GM21447 (cell line): ENCODE measurements around the gene TSC2.
"Not testable (repeated sequence)": the region's sequence is repeated elsewhere in the genome, so short reads cannot be mapped to it uniquely, and the experiment has no call there.

Experiments used
- ATAC-seq: cut with Tn5 transposase; IDR thresholded peaks from one replicate; pipeline ENCODE4 v1.9.1; 2021; ENCODE audit not compliant: unreplicated experiment

TSC2 gene

DNA sequence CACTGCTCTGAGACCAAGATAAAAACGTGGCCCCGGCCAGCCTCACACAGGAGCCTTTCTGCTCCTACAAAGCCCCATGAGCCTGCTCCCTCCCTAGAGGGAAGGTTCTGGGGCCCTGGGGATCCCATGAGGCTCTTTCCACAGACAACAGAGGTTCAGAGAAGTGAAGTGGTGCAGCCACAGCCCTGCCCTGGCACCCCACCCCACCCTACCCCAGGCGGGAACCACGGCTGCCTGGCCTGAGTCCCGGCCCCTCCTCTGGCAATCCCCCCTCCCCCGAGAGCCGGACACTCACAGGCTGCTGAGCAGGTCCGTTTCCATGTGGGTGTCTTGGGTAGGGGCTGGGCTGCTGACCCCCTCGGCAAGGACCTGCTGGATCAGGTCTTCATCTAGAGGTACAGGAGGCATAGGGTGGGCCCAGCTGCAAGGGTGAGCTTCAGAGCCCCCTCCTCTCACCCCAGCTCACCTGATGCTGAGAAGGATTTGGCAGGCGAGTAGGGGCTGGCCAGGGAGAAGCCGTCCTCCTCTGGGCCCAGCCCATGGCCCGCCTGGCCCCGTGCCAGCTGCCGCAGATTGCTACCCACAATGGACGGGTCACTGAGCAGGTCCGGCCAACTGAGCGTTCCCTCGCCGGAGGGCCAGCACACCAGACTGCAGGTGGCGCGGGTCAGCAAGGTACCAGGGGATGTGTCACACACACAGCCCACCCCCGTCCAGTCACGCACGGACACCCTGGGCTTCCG, 49.2 kb downstream of the TSC2 start:
- no peak for ATAC-seq

- ATAC-seq: not testable (repeated sequence)
These were observed 49.9 kb downstream of the TSC2 start for GRCh38 chr16:2097689-2098088.

DNA sequence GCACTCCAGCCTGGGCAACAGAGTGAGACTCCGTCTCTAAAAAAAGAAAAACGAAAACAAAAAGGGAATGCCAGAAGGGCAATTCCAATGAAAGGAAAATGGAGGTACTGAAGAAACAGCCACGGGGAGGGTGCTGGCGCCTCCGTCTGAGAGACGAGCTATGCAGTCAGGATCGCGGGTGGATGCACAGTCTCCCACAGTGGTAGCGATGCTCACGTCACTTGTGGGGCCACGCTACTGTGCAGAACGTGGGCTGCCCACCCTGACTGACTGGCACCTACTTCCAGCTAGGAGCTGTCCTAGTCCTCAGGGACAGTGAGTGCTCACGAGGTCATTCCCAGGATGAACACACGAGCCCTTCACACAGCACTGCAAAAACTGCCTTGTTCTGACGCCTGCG, 53.8 kb downstream of the TSC2 start:
- ATAC-seq: not testable (repeated sequence)

DNA sequence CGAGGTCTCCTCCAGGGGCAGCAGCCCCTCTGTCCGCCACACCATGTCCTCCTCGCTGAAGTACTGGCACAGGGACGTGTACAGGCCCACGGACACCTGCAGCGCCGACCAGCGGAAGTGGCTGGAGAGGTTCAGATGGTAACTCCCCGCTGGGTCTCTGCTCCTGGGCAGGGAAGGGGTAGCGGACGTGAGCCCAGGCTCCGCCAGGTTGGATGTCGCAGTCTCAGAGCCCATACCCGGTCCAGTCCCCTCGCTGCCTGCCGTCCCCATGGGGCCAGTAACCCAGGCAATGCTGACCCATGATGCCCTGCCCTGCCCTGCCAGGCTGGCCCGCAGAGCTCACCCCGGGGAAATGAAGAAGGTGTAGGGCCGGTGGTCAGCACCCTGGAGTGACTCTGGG, 54.7 kb downstream of the TSC2 start:
- no peak for ATAC-seq

GRCh38 chr16:2104464-2104863, 56.7 kb downstream of the TSC2 start:
- not testable (repeated sequence) for ATAC-seq

DNA sequence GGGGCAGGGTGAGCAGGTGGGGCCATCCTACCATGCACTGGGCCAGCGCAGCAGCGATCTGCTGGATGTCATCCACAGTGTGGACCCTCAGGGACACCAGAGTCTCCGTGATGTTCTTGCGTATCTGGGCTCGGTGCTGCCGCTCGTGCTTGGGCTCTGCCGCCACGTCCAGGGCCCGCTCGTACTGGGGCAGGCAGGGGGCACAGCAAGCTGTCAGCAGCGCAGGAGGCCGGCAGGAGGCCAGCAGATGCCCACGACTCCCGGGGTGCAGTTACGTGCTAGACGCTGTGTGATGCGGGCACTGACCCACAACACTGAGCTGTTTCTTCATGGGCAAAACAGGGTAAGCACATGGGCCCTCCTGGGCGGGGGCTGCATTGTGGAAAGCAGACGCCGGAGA, 57.5 kb downstream of the TSC2 start:
- ATAC-seq: not testable (repeated sequence)

DNA sequence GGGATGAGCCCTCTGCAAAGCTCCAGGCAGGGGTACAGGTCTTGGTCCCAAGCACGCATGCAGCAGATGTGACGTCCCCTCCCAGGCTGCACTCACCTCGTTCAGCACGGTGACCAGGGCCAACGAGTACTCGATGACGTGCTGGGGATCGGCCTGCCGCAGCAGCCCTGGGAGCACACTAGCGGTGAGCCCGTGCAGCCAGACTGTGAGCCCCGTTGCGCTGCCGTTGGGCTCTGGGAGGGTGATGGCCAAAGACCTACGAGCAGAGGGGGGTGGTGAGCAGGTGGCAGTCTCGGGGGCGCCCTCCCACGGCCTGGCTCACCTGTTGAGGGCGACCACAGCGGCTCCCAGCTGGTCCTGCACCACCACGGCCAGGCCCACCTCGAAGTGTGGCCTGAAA, 58.0 kb downstream of the TSC2 start:
- ATAC-seq: not testable (repeated sequence)

GRCh38 chr16:2106211-2106610, 58.4 kb downstream of the TSC2 start:
- not testable (repeated sequence) for ATAC-seq

DNA sequence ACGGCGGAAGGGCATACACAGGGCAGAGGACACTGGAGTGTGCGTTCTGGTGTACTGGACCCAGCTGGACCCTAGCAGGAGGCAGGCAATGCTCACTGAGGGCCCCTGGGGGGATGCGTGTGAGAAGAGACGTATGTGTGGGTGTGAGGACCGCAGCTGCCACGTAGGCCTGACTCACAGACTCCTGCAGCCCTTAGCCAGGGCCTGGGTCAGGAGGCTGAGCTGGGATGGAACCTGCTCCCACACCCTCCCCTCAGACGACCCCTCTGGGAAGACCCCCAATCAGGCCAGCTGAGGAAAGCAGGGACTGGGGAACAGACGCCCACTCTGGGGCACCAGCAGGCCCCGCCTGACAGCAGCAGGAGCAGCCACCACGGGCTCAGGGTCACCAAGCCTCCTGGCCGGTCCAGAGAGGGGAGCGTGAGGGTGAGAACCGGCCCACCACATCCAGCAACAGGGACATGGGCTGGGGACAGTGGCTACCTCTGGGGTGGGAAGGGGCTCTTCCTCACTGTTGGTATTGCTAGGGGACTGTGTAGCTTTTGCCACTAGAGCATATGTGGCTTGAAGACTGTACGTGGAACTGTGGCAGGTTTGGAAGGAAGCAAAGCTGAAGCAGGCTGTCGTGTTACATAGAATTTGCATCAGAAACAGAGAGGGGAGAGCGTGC, 59.5 kb downstream of the TSC2 start:
- ATAC-seq: not testable (repeated sequence)

DNA sequence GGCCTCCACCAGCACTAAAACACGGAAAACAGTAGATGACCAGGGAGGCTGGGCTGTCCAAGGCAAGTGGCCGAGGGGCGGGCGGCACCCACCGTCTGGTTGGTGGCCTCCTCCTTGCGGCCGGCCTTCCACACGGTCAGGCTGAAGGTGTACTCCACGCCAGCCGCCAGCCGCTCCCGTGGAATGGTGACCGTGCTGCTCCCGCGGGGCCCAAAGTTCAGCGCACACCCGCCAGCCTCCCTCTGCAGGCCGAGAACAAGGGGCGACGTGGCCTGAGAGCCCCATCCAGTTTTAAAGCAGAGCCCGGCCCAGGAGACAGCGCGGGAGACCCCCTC, 60.0 kb downstream of the TSC2 start:
- not testable (repeated sequence) for ATAC-seq

DNA sequence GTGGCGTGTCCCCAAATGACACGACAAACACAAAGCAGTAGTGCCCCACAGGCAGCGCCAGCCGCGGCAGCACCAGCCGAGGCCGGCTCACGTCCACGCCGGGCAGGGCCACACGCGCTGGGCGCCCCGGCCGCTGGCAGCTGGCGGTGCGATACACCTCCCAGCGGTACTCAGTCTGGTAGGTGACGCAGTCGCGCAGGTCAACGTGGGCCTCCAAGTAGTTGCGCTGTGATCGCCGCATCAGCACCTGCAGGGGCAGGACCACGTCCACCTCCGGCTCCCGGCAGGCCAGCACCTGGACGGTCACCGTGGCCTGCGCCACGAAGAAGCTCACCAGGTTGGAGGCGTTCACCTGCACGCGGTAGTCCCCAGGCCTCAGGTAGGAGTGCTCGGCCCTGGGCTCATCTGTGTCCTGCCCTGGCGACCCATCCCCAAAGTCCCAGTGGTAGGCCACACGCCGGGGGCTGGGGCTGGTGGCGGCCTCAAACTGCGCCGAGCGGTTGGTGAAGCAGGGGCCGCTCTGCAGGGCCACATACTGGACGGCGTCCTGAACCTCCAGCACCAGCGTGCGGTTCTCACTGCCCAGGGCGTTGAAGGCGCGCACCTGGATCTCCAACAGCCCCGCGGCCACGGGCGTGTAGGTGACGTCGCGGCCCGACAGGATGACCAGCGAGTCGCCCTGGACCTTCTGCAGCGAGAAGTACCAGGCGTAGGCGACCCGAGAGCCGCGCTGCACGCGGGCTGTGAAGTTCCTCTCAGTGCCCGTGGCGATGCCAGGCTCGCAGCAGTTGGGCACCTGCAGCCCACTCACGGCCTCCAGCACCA, 60.9 kb downstream of the TSC2 start:
- not testable (repeated sequence) for ATAC-seq

DNA sequence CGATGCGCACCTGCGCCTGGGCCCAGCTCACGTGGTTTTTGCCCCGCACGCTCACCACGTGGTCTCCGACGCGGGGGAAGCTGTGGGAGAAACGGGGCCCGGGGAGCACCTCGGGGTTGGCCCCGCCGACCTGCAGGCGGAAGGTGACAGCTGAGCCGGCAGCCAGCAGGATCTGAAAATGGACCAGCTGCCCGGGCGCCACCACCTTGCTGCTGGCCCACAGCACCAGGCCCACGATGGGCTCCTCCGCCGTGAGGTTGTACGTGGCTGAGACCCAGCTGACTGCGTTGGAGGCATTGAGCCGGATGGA, 61.4 kb downstream of the TSC2 start:
- not testable (repeated sequence) for ATAC-seq

DNA sequence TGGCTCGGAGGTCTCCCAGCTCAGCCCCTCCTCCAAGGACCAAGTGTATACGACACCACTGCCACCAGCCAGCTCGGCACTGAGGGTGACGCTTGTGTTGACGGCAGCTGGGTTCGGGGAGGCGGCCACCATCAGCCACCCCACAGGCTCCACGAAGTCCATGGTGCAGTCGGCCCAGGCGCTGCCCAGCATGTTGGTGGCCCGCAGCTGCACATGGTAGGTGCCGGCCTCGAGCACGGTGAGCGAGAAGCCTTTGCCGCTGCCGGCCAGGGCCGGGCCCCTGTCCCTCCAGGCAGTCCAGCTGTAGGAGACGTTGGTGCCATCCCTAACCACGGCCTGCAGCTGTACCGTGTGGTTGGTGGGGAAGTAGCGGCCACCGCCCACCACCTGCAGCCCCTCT, 62.1 kb downstream of the TSC2 start:
- not testable (repeated sequence) for ATAC-seq

- not testable (repeated sequence) for ATAC-seq
These were observed 62.7 kb downstream of the TSC2 start for GRCh38 chr16:2110332-2111008.

DNA sequence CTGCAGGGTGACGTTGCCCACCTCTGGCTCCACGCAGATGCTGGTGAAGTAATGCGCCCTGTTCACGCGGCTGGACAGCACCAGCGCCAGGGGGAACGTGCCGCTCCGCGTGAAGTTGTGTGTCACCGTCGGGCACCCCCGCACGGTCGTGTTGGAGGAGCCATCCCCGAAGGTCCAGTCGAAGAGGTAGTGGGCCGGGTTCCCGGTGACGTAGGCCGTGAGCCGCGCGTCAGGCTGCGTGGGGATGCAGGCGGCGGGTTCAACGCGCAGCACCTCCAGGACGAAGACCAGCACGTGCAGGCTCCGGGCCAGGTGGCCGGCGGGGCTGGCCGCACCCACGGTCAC, 63.2 kb downstream of the TSC2 start:
- not testable (repeated sequence) for ATAC-seq

DNA sequence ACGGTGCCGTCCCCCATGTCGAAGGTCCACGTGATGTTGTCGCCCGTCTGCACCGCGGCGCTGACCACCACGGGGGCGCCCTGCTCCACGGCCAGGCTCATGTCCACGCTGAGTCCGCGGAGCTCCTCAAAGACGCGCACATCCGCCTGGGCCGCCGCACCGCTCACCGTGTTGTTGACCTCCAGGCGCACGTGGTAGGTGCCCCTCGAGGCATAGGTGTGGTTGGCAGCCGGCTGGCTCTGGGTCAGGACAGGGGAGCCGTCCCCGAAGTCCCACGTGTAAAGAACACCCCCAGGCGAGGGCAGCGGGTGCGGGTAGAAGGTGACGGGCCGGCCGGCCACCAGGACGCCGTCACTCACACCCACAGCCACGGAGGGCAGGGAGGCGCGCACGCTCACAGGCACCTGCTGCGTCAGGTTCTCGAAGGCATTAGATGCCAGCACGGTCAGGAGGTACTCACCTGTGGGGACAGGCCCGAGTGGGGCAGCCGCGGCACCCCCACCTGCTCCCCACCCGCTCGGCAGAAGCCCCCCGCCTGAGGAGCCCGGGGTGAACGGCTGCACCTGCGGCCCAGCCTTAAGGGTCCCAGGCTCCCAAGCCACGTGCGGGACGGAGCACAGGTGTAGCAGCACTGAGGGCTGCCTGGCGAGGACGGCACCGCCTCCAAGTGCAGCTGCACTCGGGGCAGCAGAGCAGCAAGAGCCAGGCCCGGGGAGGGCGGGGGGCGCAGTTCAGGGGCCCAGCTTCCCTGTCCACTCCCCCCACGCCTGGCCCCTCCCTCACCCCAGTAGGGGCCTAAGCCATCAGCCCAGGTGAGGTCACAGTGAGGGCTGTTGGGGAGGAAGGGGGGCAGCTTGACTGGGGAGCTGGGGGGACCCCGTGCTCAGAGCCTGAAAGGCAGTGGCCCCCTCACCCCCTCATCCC, 63.9 kb downstream of the TSC2 start:
- not testable (repeated sequence) for ATAC-seq

DNA sequence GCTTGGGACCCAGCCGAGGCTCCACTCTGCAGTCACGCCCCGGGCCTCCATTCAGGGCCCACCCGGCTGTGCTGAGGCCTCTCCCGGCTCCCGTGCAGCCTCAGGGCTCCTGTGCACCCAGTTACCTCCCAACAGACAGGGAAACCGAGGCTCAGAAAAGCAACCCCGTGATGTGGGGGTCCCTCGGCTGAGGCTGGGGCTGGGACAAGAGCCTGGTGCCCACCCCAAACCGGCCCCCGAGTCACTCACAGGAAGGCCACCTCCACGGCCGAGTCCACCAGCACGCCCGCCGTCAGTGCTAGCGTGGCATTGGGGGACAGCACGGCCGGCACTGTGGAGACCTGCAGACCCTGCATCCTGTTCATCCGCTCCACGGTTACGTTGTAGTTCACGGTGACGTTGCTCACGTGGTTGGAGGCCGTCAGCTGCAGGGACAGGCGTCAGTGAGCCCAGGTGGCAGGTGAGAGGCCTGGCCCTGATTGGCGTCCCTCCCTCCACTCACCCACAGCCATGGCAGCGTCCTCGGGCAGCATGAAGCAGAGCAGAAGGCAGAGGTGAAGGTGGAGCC, 64.8 kb downstream of the TSC2 start:
- not testable (repeated sequence) for ATAC-seq

DNA sequence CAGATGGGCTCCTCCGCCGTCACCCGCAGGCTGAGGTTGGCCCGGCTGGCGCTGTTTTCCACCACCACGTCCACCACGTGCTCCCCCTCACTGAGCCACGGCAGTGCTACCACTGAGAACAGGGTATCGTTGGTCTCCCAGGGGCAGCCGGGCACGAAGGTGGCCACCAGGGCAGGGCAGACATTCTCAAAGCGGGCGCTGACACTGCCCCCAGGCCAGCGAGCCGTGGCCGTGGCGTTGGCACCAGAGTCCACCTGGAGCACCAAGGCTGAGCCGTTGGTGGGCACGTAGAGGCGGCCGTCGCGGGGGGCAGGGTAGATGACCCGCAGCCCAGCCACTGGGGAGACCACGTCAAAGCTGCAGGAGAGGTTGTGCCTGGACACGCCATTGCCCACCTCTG, 66.4 kb downstream of the TSC2 start:
- not testable (repeated sequence) for ATAC-seq

GRCh38 chr16:2114885-2115590, 67.3 kb downstream of the TSC2 start:
- ATAC-seq: not testable (repeated sequence)
